Measurements from ENCODE around the gene CANT1. TPM values are rescaled to one million over a fixed set of nuclear protein-coding genes. Genes with fewer than 3 reads are reported as not detected.

Gene CANT1
- polyA plus RNA-seq, 2 donors: 24.1 to 24.5 TPM

- H3K4me1 ChIP-seq (ENCODE audit: control insufficient read depth in 2 of 2, insufficient read depth in 2 of 2, low read length in 1 of 2): peaks cover 11 to 36% of the 10 kb centered on the region in 2 donors
- H3K4me3 ChIP-seq (ENCODE audit: low read depth in 1 of 2, low read length in 2 of 2): peak within 1 kb of the TSS; percentile 45 to 47
- H3K27me3 ChIP-seq (ENCODE audit: control insufficient read depth in 1 of 2, insufficient read depth in 2 of 2, low read length in 2 of 2): no peaks in the 10 kb centered on the region
- 32 to 37% methylated on average over 16 of the region's 16 CpGs for WGBS, 2 donors
- H3K27ac ChIP-seq (ENCODE audit: low read depth in 2 of 2, low read length in 1 of 2): peak within 1 kb of the TSS; percentile 70 to 72
- no peaks in the 10 kb centered on the region for H3K9me3 ChIP-seq (ENCODE audit: control insufficient read depth in 2 of 2, insufficient read depth in 1 of 2, low read depth in 1 of 2, low read length in 1 of 2)
- H3K36me3 ChIP-seq (ENCODE audit: control insufficient read depth in 2 of 2, insufficient read depth in 2 of 2, low read length in 1 of 2): no peaks in the 10 kb centered on the region
Measured at GRCh38 chr17:78979780-78980623, 29.6 kb downstream of the CANT1 start, which contains the start of gene LGALS3BP. TSS of gene LGALS3BP (minus strand) at chr17:78979923. CDS start at chr17:78977191, 2,732 bp downstream.

- Histone ChIP-seq H3K36me3 (ENCODE audit: control insufficient read depth in 2 of 2, insufficient read depth in 2 of 2, low read length in 1 of 2) (no peaks in the 10 kb centered on the region), H3K4me1 (ENCODE audit: control insufficient read depth in 2 of 2, insufficient read depth in 2 of 2, low read length in 1 of 2) (peaks cover 11 to 46% of the 10 kb centered on the region in 2 donors), H3K4me3 (ENCODE audit: low read depth in 1 of 2, low read length in 2 of 2) (peak overlapping the region in 1 of 2 donors; percentile 47), H3K27me3 (ENCODE audit: control insufficient read depth in 1 of 2, insufficient read depth in 2 of 2, low read length in 2 of 2) (no peaks in the 10 kb centered on the region), H3K9me3 (ENCODE audit: control insufficient read depth in 2 of 2, insufficient read depth in 1 of 2, low read depth in 1 of 2, low read length in 1 of 2) (no peaks in the 10 kb centered on the region), H3K27ac (ENCODE audit: low read depth in 2 of 2, low read length in 1 of 2) (peak overlapping the region in 1 of 2 donors; percentile 49)
- 51 to 55% methylated on average over 21 of the region's 21 CpGs for WGBS, 2 donors
Measured at GRCh38 chr17:78977997-78978973, 31.3 kb downstream of the CANT1 start.

- Histone ChIP-seq H3K4me3 (ENCODE audit: low read depth in 1 of 2, low read length in 2 of 2) (peak overlapping the region in 1 of 2 donors; percentile 1), H3K4me1 (ENCODE audit: control insufficient read depth in 2 of 2, insufficient read depth in 2 of 2, low read length in 1 of 2) (peaks cover 11 to 46% of the 10 kb centered on the region in 2 donors), H3K36me3 (ENCODE audit: control insufficient read depth in 2 of 2, insufficient read depth in 2 of 2, low read length in 1 of 2) (peaks cover 0 to under 1% of the 10 kb centered on the region in 2 donors), H3K9me3 (ENCODE audit: control insufficient read depth in 2 of 2, insufficient read depth in 1 of 2, low read depth in 1 of 2, low read length in 1 of 2) (no peaks in the 10 kb centered on the region), H3K27me3 (ENCODE audit: control insufficient read depth in 1 of 2, insufficient read depth in 2 of 2, low read length in 2 of 2) (no peaks in the 10 kb centered on the region), H3K27ac (ENCODE audit: low read depth in 2 of 2, low read length in 1 of 2) (no peak overlapping the region)
- 51 to 59% methylated on average over 8 of the region's 8 CpGs for WGBS, 2 donors
Measured at GRCh38 chr17:78977681-78977943, 32.0 kb downstream of the CANT1 start.

- no peaks in the 10 kb centered on the region for H3K9me3 ChIP-seq (ENCODE audit: control insufficient read depth in 2 of 2, insufficient read depth in 1 of 2, low read depth in 1 of 2, low read length in 1 of 2)
- H3K27ac ChIP-seq (ENCODE audit: low read depth in 2 of 2, low read length in 1 of 2): peak overlapping the region in 1 of 2 donors; percentile 97
- WGBS, 2 donors: 57 to 65% methylated on average over 20 of the region's 20 CpGs
- peaks cover 11 to 46% of the 10 kb centered on the region in 2 donors for H3K4me1 ChIP-seq (ENCODE audit: control insufficient read depth in 2 of 2, insufficient read depth in 2 of 2, low read length in 1 of 2)
- H3K4me3 ChIP-seq (ENCODE audit: low read depth in 1 of 2, low read length in 2 of 2): no peak overlapping the region
- H3K36me3 ChIP-seq (ENCODE audit: control insufficient read depth in 2 of 2, insufficient read depth in 2 of 2, low read length in 1 of 2): peaks cover 0 to 4% of the 10 kb centered on the region in 2 donors
- no peaks in the 10 kb centered on the region for H3K27me3 ChIP-seq (ENCODE audit: control insufficient read depth in 1 of 2, insufficient read depth in 2 of 2, low read length in 2 of 2)
Measured at GRCh38 chr17:78976907-78977680, 32.5 kb downstream of the CANT1 start.

DNA sequence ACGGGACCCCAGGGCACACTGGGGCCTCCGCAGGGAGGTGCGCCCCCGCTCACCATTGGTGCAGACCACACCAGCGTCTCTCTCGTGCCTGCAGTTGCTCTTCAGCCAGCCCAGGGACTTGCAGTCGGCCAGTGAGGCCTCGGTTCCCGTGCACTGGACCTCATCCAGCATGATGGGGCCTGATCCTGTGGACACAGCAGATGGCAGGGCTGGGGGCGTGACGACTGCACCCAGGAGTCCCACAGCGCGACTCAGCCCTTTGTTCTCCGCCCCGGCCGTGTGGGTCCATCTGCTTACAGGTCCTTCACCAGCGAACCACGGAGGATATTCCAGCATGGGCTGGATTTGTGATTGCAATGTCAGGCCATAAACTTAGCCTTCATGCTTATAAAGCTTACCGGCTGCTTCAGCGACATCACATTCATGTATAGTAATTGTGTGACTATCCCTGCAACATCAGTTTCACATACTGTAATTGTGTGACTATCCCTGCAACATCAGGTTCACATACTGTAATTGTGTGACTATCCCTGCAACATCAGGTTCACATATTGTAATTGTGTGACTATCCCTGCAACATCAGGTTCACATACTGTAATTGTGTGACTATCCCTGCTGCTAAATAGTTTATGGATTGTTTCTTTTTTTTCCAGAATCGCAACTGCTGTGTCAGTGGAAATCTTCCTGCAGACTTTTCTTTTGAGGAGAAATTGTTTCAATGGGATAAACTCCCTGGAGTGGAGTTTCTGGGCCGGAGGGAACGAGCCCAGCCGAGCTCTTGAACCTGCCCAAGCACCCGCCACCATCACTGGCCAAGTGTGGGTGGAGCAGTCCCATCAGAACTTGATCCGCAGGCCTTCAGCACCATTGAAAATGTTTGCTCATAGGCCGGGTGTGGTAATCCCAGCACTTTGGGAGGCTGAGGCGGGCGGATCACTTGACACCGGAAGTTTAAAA, 34.7 kb downstream of the CANT1 start:
- Histone ChIP-seq H3K36me3 (ENCODE audit: control insufficient read depth in 2 of 2, insufficient read depth in 2 of 2, low read length in 1 of 2) (peaks cover 0 to 8% of the 10 kb centered on the region in 2 donors), H3K27ac (ENCODE audit: low read depth in 2 of 2, low read length in 1 of 2) (peak overlapping the region; percentile 76 to 87), H3K4me3 (ENCODE audit: low read depth in 1 of 2, low read length in 2 of 2) (no peak overlapping the region), H3K27me3 (ENCODE audit: control insufficient read depth in 1 of 2, insufficient read depth in 2 of 2, low read length in 2 of 2) (no peaks in the 10 kb centered on the region), H3K4me1 (ENCODE audit: control insufficient read depth in 2 of 2, insufficient read depth in 2 of 2, low read length in 1 of 2) (peaks cover 13 to 50% of the 10 kb centered on the region in 2 donors), H3K9me3 (ENCODE audit: control insufficient read depth in 2 of 2, insufficient read depth in 1 of 2, low read depth in 1 of 2, low read length in 1 of 2) (no peaks in the 10 kb centered on the region)
- 45 to 51% methylated on average over 30 of the region's 30 CpGs for WGBS, 2 donors

DNA sequence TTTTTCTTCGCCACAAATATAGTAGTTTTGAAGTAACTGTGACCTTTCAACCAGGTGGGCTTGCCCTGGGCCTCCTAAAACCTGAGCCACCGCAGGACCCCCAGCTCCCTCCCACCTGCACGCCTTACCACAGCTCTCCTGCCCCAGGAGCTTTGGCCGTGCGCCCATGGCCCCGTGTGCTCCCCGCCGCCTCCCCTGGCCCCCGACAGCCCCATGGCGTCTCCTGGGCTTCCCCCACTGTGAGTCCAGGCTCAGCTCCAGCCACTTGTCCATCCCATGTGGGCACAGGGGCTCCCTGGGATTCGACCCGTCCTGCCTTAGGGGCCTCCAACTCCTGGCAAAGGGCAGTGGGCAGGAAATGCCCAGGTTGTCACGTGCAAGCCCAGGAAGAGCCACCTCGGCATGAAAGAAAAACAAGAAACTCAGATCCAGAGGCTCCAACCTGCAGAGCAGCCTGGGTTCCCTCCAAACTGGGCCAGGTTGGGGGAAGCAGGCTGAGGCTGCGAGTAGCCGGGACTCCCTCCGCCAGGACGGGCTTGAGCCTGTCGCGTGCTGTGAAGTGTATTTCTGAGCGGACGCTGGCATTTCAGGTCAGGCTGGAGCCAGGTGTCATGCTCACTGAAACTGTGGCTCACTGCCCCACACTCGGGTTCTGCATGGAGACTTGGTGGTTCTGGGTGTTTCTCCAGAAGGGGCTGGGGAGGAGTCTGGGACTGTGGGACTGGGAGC, 35.6 kb downstream of the CANT1 start:
- no peak overlapping the region for H3K4me3 ChIP-seq (ENCODE audit: low read depth in 1 of 2, low read length in 2 of 2)
- H3K9me3 ChIP-seq (ENCODE audit: control insufficient read depth in 2 of 2, insufficient read depth in 1 of 2, low read depth in 1 of 2, low read length in 1 of 2): no peaks in the 10 kb centered on the region
- H3K4me1 ChIP-seq (ENCODE audit: control insufficient read depth in 2 of 2, insufficient read depth in 2 of 2, low read length in 1 of 2): peaks cover 13 to 46% of the 10 kb centered on the region in 2 donors
- WGBS, 2 donors: 74 to 79% methylated on average over 23 of the region's 23 CpGs
- no peaks in the 10 kb centered on the region for H3K27me3 ChIP-seq (ENCODE audit: control insufficient read depth in 1 of 2, insufficient read depth in 2 of 2, low read length in 2 of 2)
- H3K27ac ChIP-seq (ENCODE audit: low read depth in 2 of 2, low read length in 1 of 2): peak overlapping the region in 1 of 2 donors; percentile 87
- H3K36me3 ChIP-seq (ENCODE audit: control insufficient read depth in 2 of 2, insufficient read depth in 2 of 2, low read length in 1 of 2): peaks cover 0 to 12% of the 10 kb centered on the region in 2 donors

DNA sequence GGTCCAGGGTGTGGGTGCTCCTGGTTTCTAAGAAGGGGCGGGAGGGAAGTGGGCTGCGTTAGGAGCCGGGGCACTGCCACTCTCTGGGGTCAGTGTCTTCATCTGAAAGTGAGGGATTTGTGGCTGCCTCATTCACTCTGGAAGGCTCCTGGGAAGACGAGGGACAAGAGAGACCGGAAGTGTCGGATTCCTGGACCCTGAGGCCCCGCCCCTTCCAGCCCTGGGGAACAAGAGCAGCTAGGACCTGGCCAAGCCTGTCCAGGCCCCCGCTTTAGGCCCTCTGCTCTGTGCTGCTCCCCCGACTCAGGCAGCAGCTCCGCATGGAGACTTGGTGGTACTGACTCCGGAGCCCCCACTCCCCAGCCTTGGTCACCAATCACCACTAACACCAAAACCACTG, 36.4 kb downstream of the CANT1 start:
- Histone ChIP-seq H3K4me1 (ENCODE audit: control insufficient read depth in 2 of 2, insufficient read depth in 2 of 2, low read length in 1 of 2) (peaks cover 13 to 43% of the 10 kb centered on the region in 2 donors), H3K36me3 (ENCODE audit: control insufficient read depth in 2 of 2, insufficient read depth in 2 of 2, low read length in 1 of 2) (peaks cover 0 to 16% of the 10 kb centered on the region in 2 donors), H3K9me3 (ENCODE audit: control insufficient read depth in 2 of 2, insufficient read depth in 1 of 2, low read depth in 1 of 2, low read length in 1 of 2) (no peaks in the 10 kb centered on the region), H3K27me3 (ENCODE audit: control insufficient read depth in 1 of 2, insufficient read depth in 2 of 2, low read length in 2 of 2) (no peaks in the 10 kb centered on the region), H3K4me3 (ENCODE audit: low read depth in 1 of 2, low read length in 2 of 2) (no peak overlapping the region), H3K27ac (ENCODE audit: low read depth in 2 of 2, low read length in 1 of 2) (no peak overlapping the region)
- WGBS, 2 donors: 75 to 83% methylated on average over 9 to 11 of the region's 11 CpGs

DNA sequence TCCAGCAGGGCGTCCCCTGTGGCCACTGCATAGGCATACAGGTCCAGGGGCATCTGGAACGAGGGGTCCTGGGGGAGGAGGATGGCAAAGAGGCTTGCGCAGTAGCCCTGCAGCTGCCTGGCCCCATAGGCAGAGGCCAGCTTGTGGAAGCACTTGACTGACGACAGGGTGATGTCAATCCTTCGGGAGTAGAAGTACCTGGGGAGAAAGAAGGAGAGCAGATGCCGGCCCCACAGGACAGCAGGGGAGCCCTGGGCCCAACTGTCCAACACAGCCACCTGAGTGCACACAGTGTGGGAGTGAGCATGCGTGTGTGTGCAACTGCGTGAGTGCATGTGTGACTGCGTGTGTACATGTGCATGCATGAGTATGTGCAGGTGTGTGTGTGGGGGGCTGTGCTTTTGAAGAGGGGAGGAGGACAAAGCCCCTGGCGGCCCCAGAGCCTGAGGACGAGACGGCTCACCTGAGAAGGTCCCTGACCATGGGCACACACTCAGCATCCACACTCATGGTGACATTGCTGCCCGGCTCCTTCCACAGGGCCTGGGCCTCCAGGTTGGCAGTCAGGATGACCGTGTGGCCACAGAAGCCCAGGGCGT, 37.0 kb downstream of the CANT1 start:
- Histone ChIP-seq H3K9me3 (ENCODE audit: control insufficient read depth in 2 of 2, insufficient read depth in 1 of 2, low read depth in 1 of 2, low read length in 1 of 2) (no peaks in the 10 kb centered on the region), H3K4me1 (ENCODE audit: control insufficient read depth in 2 of 2, insufficient read depth in 2 of 2, low read length in 1 of 2) (peaks cover 13 to 37% of the 10 kb centered on the region in 2 donors), H3K27ac (ENCODE audit: low read depth in 2 of 2, low read length in 1 of 2) (no peak overlapping the region), H3K4me3 (ENCODE audit: low read depth in 1 of 2, low read length in 2 of 2) (no peak overlapping the region), H3K36me3 (ENCODE audit: control insufficient read depth in 2 of 2, insufficient read depth in 2 of 2, low read length in 1 of 2) (peaks cover 0 to 16% of the 10 kb centered on the region in 2 donors), H3K27me3 (ENCODE audit: control insufficient read depth in 1 of 2, insufficient read depth in 2 of 2, low read length in 2 of 2) (no peaks in the 10 kb centered on the region)
- WGBS, 2 donors: 86 to 88% methylated on average over 15 of the region's 15 CpGs
